Heart right ventricle (tissue), 16 donors: Measurements from ENCODE around the gene PTPRN2. TPM values are rescaled to one million over a fixed set of nuclear protein-coding genes. Genes with fewer than 3 reads are reported as not detected.
"Not testable (repeated sequence)": the region's sequence is repeated elsewhere in the genome, so short reads cannot be mapped to it uniquely, and the experiment has no call there.

Experiments
- ATAC-seq, 8 donors: fragments of 200-7000 bp; cut with Tn5 transposase; one replicate each; pipeline ENCODE4 v1.9.1; 2020; ENCODE audit warnings: mild to moderate bottlenecking in 8 of 8, moderate library complexity in 8 of 8, moderate number of reproducible peaks in 1 of 8
- DNase-seq, 2 donors: peaks; one replicate each; pipeline ENCODE4 v3.0.0-alpha.2; 2020
- H3K27ac ChIP-seq, 10 donors: fragments of 200-600 bp; sonication (generic) in 2 of 10; one replicate each; pipeline versions ENCODE4 v1.5.0 to v1.8.0; 2020 to 2022; ENCODE audit warnings: mild to moderate bottlenecking in 3 of 10
- H3K27me3 ChIP-seq, 7 donors: fragments of 200-600 bp; one replicate each; pipeline ENCODE4 v1.8.0; 2021 to 2022; ENCODE audit warnings: mild to moderate bottlenecking in 2 of 7
- H3K36me3 ChIP-seq, 9 donors: fragments of 200-600 bp; sonication (generic) in 1 of 9; one replicate each; pipeline versions ENCODE4 v1.5.0 to v1.8.0; 2020 to 2022; ENCODE audit warnings: mild to moderate bottlenecking in 2 of 9
- H3K4me1 ChIP-seq, 9 donors: fragments of 200-600 bp; sonication (generic) in 1 of 9; one replicate each; pipeline versions ENCODE4 v1.5.0 to v1.8.0; 2020 to 2022; ENCODE audit warnings: mild to moderate bottlenecking in 4 of 9
- H3K4me3 ChIP-seq, 10 donors: fragments of 200-600 bp; sonication (generic) in 2 of 10; one replicate each; pipeline versions ENCODE4 v1.5.0 to v1.8.0; 2020 to 2022; ENCODE audit warnings: mild to moderate bottlenecking in 7 of 10, moderate library complexity in 2 of 10
- H3K9me3 ChIP-seq, 11 donors: fragments of 200-600 bp in 10 of 11; sonication (generic) in 2 of 11; one replicate each; pipeline versions ENCODE4 v1.5.0 to v1.8.0; 2013 to 2022; ENCODE audit warnings: mild to moderate bottlenecking in 2 of 11, control low read depth in 1 of 11, moderate library complexity in 1 of 11
- CTCF ChIP-seq, 9 donors: fragments of 200-600 bp; sonication (generic) in 2 of 9; IDR thresholded peaks; one replicate each; pipeline versions ENCODE4 v1.5.0 to v1.8.0; 2021 to 2022; ENCODE audit warnings: antibody characterized with exemption in 9 of 9, mild to moderate bottlenecking in 5 of 9, moderate library complexity in 1 of 9
- WGBS, 2 donors: extraction: QIAGEN DNeasy Blood & Tissue Kit; methylation state at CpG; one replicate each; pipeline ENCODE4 v1.1.7; 2013; ENCODE audit warnings: inconsistent platforms in 1 of 2; 5-methylcytosine and 5-hydroxymethylcytosine counted together
- intact Hi-C, 10 donors: fragments of 100-400 bp; cut with DNase I; formaldehyde crosslinking; loops; one replicate each; pipeline versions ENCODE4 v1.11.1 to v1.14.2; 2022
- polyA plus RNA-seq, 2 donors: library from polyadenylated mRNA; stranded (reverse); fragments of 200-250 nt; gene quantifications; one replicate each; pipeline ENCODE4 v1.2.3, GENCODE V29; 2013
- total RNA-seq, 10 donors: library from RNA; stranded (reverse); fragmentation: NEBNext Ultra II Directional in 3 of 10; extraction: Animal tissue kit (Norgen Biotek cat#: 25700) in 3 of 10; gene quantifications; one replicate each; pipeline versions ENCODE4 v1.2.1 to v1.2.4, GENCODE V29; 2021 to 2023
- donor health status: Arrhythmogenic right ventricular cardiomyopathy.
- donor health status: ischemic (EF 13 %, LVEDD 7.1; RV severe dilation, severe dysfunction).
- donor health status: healthy with polysubstance abuse.
- donor health status: DM: no; HTN: yes; CAD: no.
- donor health status: DM: no; HTN: no; CAD: no.
- donor health status: ischemic (EF 25% LVEDD 6.9; RV normal size, moderate dysfunction).
- donor health status: ischemic (EF 25% LVEDD 5.7; RV mildly dilated, moderate dysfunction).
- donor health status: healthy.
- donor health status: DM: yes; HTN: yes; CAD: no.
- donor health status: Ischemic cardiomyopathy.
- donor health status: ischemic (EF 35%, LVEDD 5.7; RV mildly dilated, moderate dysfunction).
- donor health status: nonischemic (EF 11% LVEDD 7.7; RV severe dilation, severe dysfunction).
- donor health status: DM: yes; HTN: yes; CAD: no.
- donor health status: PGD.
- donor health status: ischemic (EF 29% LVEDD 5.4; RV normal size, mild dysfunction).
- donor health status: nonischemic (EF 23%, LVEDD 6.1; RV moderate dilation, normal function).

The PTPRN2 gene
- total and polyA plus RNA-seq, 12 donors: 0.82 to 1.8 (median 1.3) TPM

GRCh38 chr7:158386355-158386618 is 201.3 kb downstream of the PTPRN2 start:
- Histone ChIP-seq H3K27ac (no peak overlapping the region), H3K4me1 (no peaks in the 10 kb centered on the region), H3K4me3 (no peak overlapping the region), H3K27me3 (peaks cover 0 to 48% (median 23%) of the 10 kb centered on the region in 7 donors), H3K36me3 (no peaks in the 10 kb centered on the region), H3K9me3 (no peaks in the 10 kb centered on the region)
- intact Hi-C loops: no loop called here
- TF ChIP-seq CTCF (IDR thresholded peaks at IDR 0.05): no peak
- DNase-seq: no peak
- no peak for ATAC-seq
- WGBS, 2 donors: 73 to 79% methylated on average over 5 of the region's 5 CpGs

DNA sequence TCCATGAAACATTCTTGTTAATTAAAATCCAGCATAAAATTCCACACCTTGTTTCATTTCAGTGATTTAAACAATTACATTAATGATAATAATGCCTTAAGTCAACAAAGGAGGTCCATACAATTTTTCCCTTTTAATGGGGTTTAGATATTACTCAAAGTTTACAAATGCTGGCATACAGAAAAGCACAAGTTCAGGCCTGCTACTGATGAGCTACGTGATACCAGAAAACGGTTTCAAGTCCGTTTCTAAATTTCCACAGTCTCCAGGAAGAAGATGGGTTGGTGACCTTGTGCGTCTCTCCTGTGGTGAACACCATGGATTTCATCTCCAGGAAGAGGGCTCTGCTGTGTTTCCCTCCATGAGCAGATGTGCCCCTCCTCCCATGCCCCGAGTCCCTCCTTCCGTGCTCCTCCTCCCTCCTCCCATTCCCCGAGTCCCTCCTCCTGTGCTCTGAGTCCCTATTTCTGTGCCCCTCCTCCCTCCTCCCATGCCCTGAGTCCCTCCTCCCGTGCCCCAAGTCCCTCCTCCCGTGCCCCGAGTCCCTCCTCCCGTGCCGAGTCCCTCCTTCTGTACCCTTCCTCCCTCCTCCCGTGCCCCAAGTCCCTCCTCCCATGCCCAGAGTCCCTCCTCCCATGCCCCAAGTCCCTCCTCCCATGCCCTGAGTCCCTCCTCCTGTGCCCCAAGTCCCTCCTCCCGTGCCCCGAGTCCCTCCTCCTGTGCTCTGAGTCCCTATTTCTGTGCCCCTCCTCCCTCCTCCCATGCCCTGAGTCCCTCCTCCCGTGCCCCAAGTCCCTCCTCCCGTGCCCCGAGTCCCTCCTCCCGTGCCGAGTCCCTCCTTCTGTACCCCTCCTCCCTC is 201.9 kb downstream of the PTPRN2 start:
- ATAC-seq, intact Hi-C loops, H3K36me3 ChIP-seq, DNase-seq, H3K4me3 ChIP-seq, H3K9me3 ChIP-seq, H3K4me1 ChIP-seq, H3K27ac ChIP-seq: not testable (repeated sequence)
- H3K27me3 ChIP-seq: peaks cover 0 to 48% (median 19%) of the 10 kb centered on the region in 7 donors
- WGBS, 2 donors: 81 to 82% methylated on average over 15 to 17 of the region's 20 CpGs

GRCh38 chr7:158384746-158385145 is 202.9 kb downstream of the PTPRN2 start:
- ATAC-seq: no peak
- no peaks in the 10 kb centered on the region for H3K4me1 ChIP-seq
- H3K36me3 ChIP-seq: no peaks in the 10 kb centered on the region
- peaks cover 0 to 45% (median 19%) of the 10 kb centered on the region in 7 donors for H3K27me3 ChIP-seq
- peaks cover 0 to 8% (median 0%) of the 10 kb centered on the region in 11 donors for H3K9me3 ChIP-seq
- H3K4me3 ChIP-seq: no peak overlapping the region
- H3K27ac ChIP-seq: no peak overlapping the region
- WGBS, 2 donors: 44 to 50% methylated on average over 11 of the region's 11 CpGs
- no peak for DNase-seq
- intact Hi-C loops: no loop called here
- no peak for TF ChIP-seq CTCF (IDR thresholded peaks at IDR 0.05)

GRCh38 chr7:158383665-158384064 is 204.0 kb downstream of the PTPRN2 start:
- 77 to 85% methylated on average over 8 of the region's 8 CpGs for WGBS, 2 donors
- no peak for DNase-seq
- H3K27me3 ChIP-seq: peaks cover 0 to 44% (median 19%) of the 10 kb centered on the region in 7 donors
- no peaks in the 10 kb centered on the region for H3K36me3 ChIP-seq
- H3K27ac ChIP-seq: no peak overlapping the region
- H3K4me1 ChIP-seq: no peaks in the 10 kb centered on the region
- H3K4me3 ChIP-seq: no peak overlapping the region
- H3K9me3 ChIP-seq: peaks cover 0 to 8% (median 0%) of the 10 kb centered on the region in 11 donors
- ATAC-seq: no peak
- no peak for TF ChIP-seq CTCF (IDR thresholded peaks at IDR 0.05)
- intact Hi-C loops: no loop called here
